ENCODE data around the gene STX18.

The STX18 gene

GRCh38 chr4:4412641-4413372, 129.0 kb downstream of the STX18 start:
- no peaks in the 10 kb centered on the region for H3K27me3 ChIP-seq (ENCODE audit: control insufficient read depth, insufficient read depth, low read length)
- no peak overlapping the region for H3K9ac ChIP-seq (ENCODE audit: low read length)
- H3K4me1 ChIP-seq (ENCODE audit: control insufficient read depth, low read depth, low read length), result no peaks in the 10 kb centered on the region
- no peaks in the 10 kb centered on the region for H3K36me3 ChIP-seq (ENCODE audit: control insufficient read depth, low read depth, low read length)
- no peak overlapping the region for H3K4me3 ChIP-seq (ENCODE audit: low read length)
- no peaks in the 10 kb centered on the region for H3K9me3 ChIP-seq (ENCODE audit: control insufficient read depth, low read depth, low read length)
- no peak overlapping the region for H3K27ac ChIP-seq (ENCODE audit: low read length)

- Histone ChIP-seq H3K9ac (ENCODE audit: low read length) (no peak overlapping the region), H3K4me3 (ENCODE audit: low read length) (no peak overlapping the region), H3K9me3 (ENCODE audit: control insufficient read depth, low read depth, low read length) (no peaks in the 10 kb centered on the region), H3K27ac (ENCODE audit: low read length) (no peak overlapping the region), H3K4me1 (ENCODE audit: control insufficient read depth, low read depth, low read length) (no peaks in the 10 kb centered on the region), H3K27me3 (ENCODE audit: control insufficient read depth, insufficient read depth, low read length) (no peaks in the 10 kb centered on the region), H3K36me3 (ENCODE audit: control insufficient read depth, low read depth, low read length) (no peaks in the 10 kb centered on the region)
Observed at GRCh38 chr4:4411906-4412305, 129.9 kb downstream of the STX18 start.

GRCh38 chr4:4410271-4410670, 131.6 kb downstream of the STX18 start:
- H3K27me3 ChIP-seq (ENCODE audit: control insufficient read depth, insufficient read depth, low read length), result no peaks in the 10 kb centered on the region
- H3K4me3 ChIP-seq (ENCODE audit: low read length), result no peak overlapping the region
- H3K9ac ChIP-seq (ENCODE audit: low read length), result no peak overlapping the region
- no peaks in the 10 kb centered on the region for H3K4me1 ChIP-seq (ENCODE audit: control insufficient read depth, low read depth, low read length)
- no peaks in the 10 kb centered on the region for H3K36me3 ChIP-seq (ENCODE audit: control insufficient read depth, low read depth, low read length)
- no peaks in the 10 kb centered on the region for H3K9me3 ChIP-seq (ENCODE audit: control insufficient read depth, low read depth, low read length)
- H3K27ac ChIP-seq (ENCODE audit: low read length), result no peak overlapping the region

GRCh38 chr4:4409416-4410115, 132.3 kb downstream of the STX18 start:
- Histone ChIP-seq H3K27ac (ENCODE audit: low read length) (no peak overlapping the region), H3K36me3 (ENCODE audit: control insufficient read depth, low read depth, low read length) (no peaks in the 10 kb centered on the region), H3K9ac (ENCODE audit: low read length) (no peak overlapping the region), H3K4me3 (ENCODE audit: low read length) (no peak overlapping the region), H3K4me1 (ENCODE audit: control insufficient read depth, low read depth, low read length) (no peaks in the 10 kb centered on the region), H3K27me3 (ENCODE audit: control insufficient read depth, insufficient read depth, low read length) (no peaks in the 10 kb centered on the region), H3K9me3 (ENCODE audit: control insufficient read depth, low read depth, low read length) (no peaks in the 10 kb centered on the region)

GRCh38 chr4:4408576-4409335, 133.1 kb downstream of the STX18 start:
- no peaks in the 10 kb centered on the region for H3K36me3 ChIP-seq (ENCODE audit: control insufficient read depth, low read depth, low read length)
- no peaks in the 10 kb centered on the region for H3K9me3 ChIP-seq (ENCODE audit: control insufficient read depth, low read depth, low read length)
- no peaks in the 10 kb centered on the region for H3K27me3 ChIP-seq (ENCODE audit: control insufficient read depth, insufficient read depth, low read length)
- H3K9ac ChIP-seq (ENCODE audit: low read length), result no peak overlapping the region
- H3K4me1 ChIP-seq (ENCODE audit: control insufficient read depth, low read depth, low read length), result no peaks in the 10 kb centered on the region
- no peak overlapping the region for H3K27ac ChIP-seq (ENCODE audit: low read length)
- H3K4me3 ChIP-seq (ENCODE audit: low read length), result no peak overlapping the region

- H3K4me1 ChIP-seq (ENCODE audit: control insufficient read depth, low read depth, low read length), result no peaks in the 10 kb centered on the region
- no peaks in the 10 kb centered on the region for H3K27me3 ChIP-seq (ENCODE audit: control insufficient read depth, insufficient read depth, low read length)
- no peak overlapping the region for H3K27ac ChIP-seq (ENCODE audit: low read length)
- H3K4me3 ChIP-seq (ENCODE audit: low read length), result no peak overlapping the region
- H3K9ac ChIP-seq (ENCODE audit: low read length), result no peak overlapping the region
- H3K9me3 ChIP-seq (ENCODE audit: control insufficient read depth, low read depth, low read length), result no peaks in the 10 kb centered on the region
- no peaks in the 10 kb centered on the region for H3K36me3 ChIP-seq (ENCODE audit: control insufficient read depth, low read depth, low read length)
Observed at GRCh38 chr4:4408132-4408523, 133.7 kb downstream of the STX18 start.

GRCh38 chr4:4407299-4408131, 134.3 kb downstream of the STX18 start:
- no peaks in the 10 kb centered on the region for H3K27me3 ChIP-seq (ENCODE audit: control insufficient read depth, insufficient read depth, low read length)
- H3K27ac ChIP-seq (ENCODE audit: low read length), result no peak overlapping the region
- H3K36me3 ChIP-seq (ENCODE audit: control insufficient read depth, low read depth, low read length), result no peaks in the 10 kb centered on the region
- no peak overlapping the region for H3K9ac ChIP-seq (ENCODE audit: low read length)
- no peaks in the 10 kb centered on the region for H3K4me1 ChIP-seq (ENCODE audit: control insufficient read depth, low read depth, low read length)
- no peaks in the 10 kb centered on the region for H3K9me3 ChIP-seq (ENCODE audit: control insufficient read depth, low read depth, low read length)
- H3K4me3 ChIP-seq (ENCODE audit: low read length), result no peak overlapping the region

GRCh38 chr4:4406455-4407298, 135.2 kb downstream of the STX18 start:
- no peaks in the 10 kb centered on the region for H3K9me3 ChIP-seq (ENCODE audit: control insufficient read depth, low read depth, low read length)
- no peaks in the 10 kb centered on the region for H3K27me3 ChIP-seq (ENCODE audit: control insufficient read depth, insufficient read depth, low read length)
- H3K36me3 ChIP-seq (ENCODE audit: control insufficient read depth, low read depth, low read length), result no peaks in the 10 kb centered on the region
- H3K4me1 ChIP-seq (ENCODE audit: control insufficient read depth, low read depth, low read length), result no peaks in the 10 kb centered on the region
- H3K27ac ChIP-seq (ENCODE audit: low read length), result no peak overlapping the region
- no peak overlapping the region for H3K9ac ChIP-seq (ENCODE audit: low read length)
- H3K4me3 ChIP-seq (ENCODE audit: low read length), result no peak overlapping the region

- Histone ChIP-seq H3K4me1 (ENCODE audit: control insufficient read depth, low read depth, low read length) (no peaks in the 10 kb centered on the region), H3K27me3 (ENCODE audit: control insufficient read depth, insufficient read depth, low read length) (no peaks in the 10 kb centered on the region), H3K4me3 (ENCODE audit: low read length) (no peak overlapping the region), H3K9me3 (ENCODE audit: control insufficient read depth, low read depth, low read length) (no peaks in the 10 kb centered on the region), H3K27ac (ENCODE audit: low read length) (no peak overlapping the region), H3K36me3 (ENCODE audit: control insufficient read depth, low read depth, low read length) (no peaks in the 10 kb centered on the region), H3K9ac (ENCODE audit: low read length) (no peak overlapping the region)
Observed at GRCh38 chr4:4405358-4405962, 136.4 kb downstream of the STX18 start.

- no peaks in the 10 kb centered on the region for H3K4me1 ChIP-seq (ENCODE audit: control insufficient read depth, low read depth, low read length)
Observed at GRCh38 chr4:4402966-4403365, 138.9 kb downstream of the STX18 start.

More at GRCh38 chr4:4402966-4403365, 138.9 kb downstream of the STX18 start:
- Histone ChIP-seq H3K27me3 (ENCODE audit: control insufficient read depth, insufficient read depth, low read length) (no peaks in the 10 kb centered on the region), H3K9ac (ENCODE audit: low read length) (no peak overlapping the region), H3K27ac (ENCODE audit: low read length) (no peak overlapping the region), H3K9me3 (ENCODE audit: control insufficient read depth, low read depth, low read length) (no peaks in the 10 kb centered on the region), H3K4me3 (ENCODE audit: low read length) (no peak overlapping the region), H3K36me3 (ENCODE audit: control insufficient read depth, low read depth, low read length) (no peaks in the 10 kb centered on the region)
